K562 (cell line): Measurements from ENCODE around the gene CA7.

Experiments used
- ARID1B ChIP-seq: fragments of 450-650 bp; IDR thresholded peaks from 2 replicates; pipeline ENCODE4 v1.6.1; 2016; ENCODE audit warnings: antibody characterized with exemption, mild to moderate bottlenecking, inconsistent platforms
- FOXK1 ChIP-seq: sonication (generic); formaldehyde crosslinking; IDR thresholded peaks from 2 replicates; pipeline ENCODE4 v1.8.0; 2022; ENCODE audit warnings: missing genetic modification reagents, mild to moderate bottlenecking, borderline replicate concordance
- KAT7 ChIP-seq: sonication (generic); formaldehyde crosslinking; IDR thresholded peaks from 2 replicates; pipeline ENCODE4 v1.8.0; 2022; ENCODE audit warnings: missing genetic modification reagents, mild to moderate bottlenecking, borderline replicate concordance
- LCOR ChIP-seq: sonication (generic); formaldehyde crosslinking; IDR thresholded peaks from 2 replicates; pipeline ENCODE4 v1.8.0; 2022; ENCODE audit warnings: mild to moderate bottlenecking, missing genetic modification reagents
- MYC ChIP-seq, 2 experiments: fragments of 250-450 bp in 1 of 2; sonication (Bioruptor Pico) in 1 of 2; IDR thresholded peaks; 2 replicates each; pipeline versions ENCODE4 v1.5.1 to v1.6.1; 2012 to 2021; ENCODE audit warnings: low read depth in 2 of 2, borderline replicate concordance in 1 of 2, improper control_type of control experiment in 1 of 2, low read length in 1 of 2, mild to moderate bottlenecking in 1 of 2, moderate library complexity in 1 of 2
- RCOR1 ChIP-seq, 2 experiments: IDR thresholded peaks; 2 replicates each; pipeline ENCODE4 v1.6.1; 2012; ENCODE audit warnings: low read depth in 2 of 2, low read length in 2 of 2, borderline replicate concordance in 1 of 2, improper control_type of control experiment in 1 of 2

DNA sequence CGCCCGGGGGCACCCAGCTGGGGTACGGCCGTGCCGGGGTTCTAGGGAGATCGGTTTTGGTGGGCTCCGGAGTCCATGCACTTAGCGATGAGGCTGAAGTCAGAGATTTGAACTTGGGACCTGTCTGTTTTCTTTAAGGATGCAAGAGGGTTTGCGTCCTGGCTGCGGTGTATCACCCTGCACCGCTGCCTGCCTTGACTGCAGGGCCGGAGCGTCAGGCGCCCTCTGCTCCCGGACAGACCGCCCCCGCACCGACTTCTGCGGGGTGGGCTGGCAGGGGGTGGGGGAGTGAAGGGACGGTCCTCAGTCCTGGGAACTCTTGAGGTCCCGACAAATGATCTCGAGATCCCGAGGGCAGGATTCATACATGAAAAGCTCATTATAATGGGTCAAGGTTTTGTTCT is 36.8 kb downstream of the CA7 start:
- TF ChIP-seq MYC (IDR thresholded peaks at IDR 0.05; ENCODE audit: low read depth, low read length): no peak
- no peak for TF ChIP-seq MYC (CRISPR knock-in tag; IDR thresholded peaks at IDR 0.05; ENCODE audit: borderline replicate concordance, low read depth)
- no peak for TF ChIP-seq FOXK1 (CRISPR knock-in tag)
- no peak for TF ChIP-seq KAT7
- TF ChIP-seq RCOR1 (IDR thresholded peaks at IDR 0.05; ENCODE audit: borderline replicate concordance in 1 of 2, low read depth in 2 of 2, low read length in 2 of 2): no peak
- no peak for TF ChIP-seq ARID1B
- no peak for TF ChIP-seq LCOR
